ENCODE results near the gene TBC1D3C. TPM values are rescaled to one million over a fixed set of nuclear protein-coding genes. Genes with fewer than 3 reads are reported as not detected.

Gene TBC1D3C
- polyA plus RNA-seq, 1 donor (not counting 4 experiments of a cell fraction or from before 2014, with no cell fraction given) = not detected

Small RNA genes within 50 kb of the gene (small RNA-seq; reads per million reads assigned to genes)
- gene RF00019 (ENCODE audit: insufficient read length in 3 of 3, low read depth in 3 of 3, low replicate concordance in 1 of 3) = 0 reads per million in 3 experiments

Other genes starting within 250 kb of the TBC1D3C start
- gene TBC1D3K, start 144.2 kb downstream of the TBC1D3C start, polyA plus RNA-seq = not detected in 3 replicates
- gene TBC1D3L, start 79.6 kb downstream of the TBC1D3C start, polyA plus RNA-seq = 4.6 to 11.1 TPM (median 7.0 TPM) in 3 replicates
- 0.02 to 0.09 TPM (median 0.03 TPM) in 3 replicates for gene TBC1D3D, start 64.7 kb downstream of the TBC1D3C start, polyA plus RNA-seq
- gene TBC1D3E, start 59.3 kb upstream of the TBC1D3C start, polyA plus RNA-seq = not detected in 3 replicates
- 0.05 TPM in 1 of 3 replicates, not detected in the others for gene TBC1D3, start 123.9 kb upstream of the TBC1D3C start, polyA plus RNA-seq
- gene MRPL45, start 228.5 kb upstream of the TBC1D3C start, polyA plus RNA-seq = 47.4 to 64.9 TPM (median 53.3 TPM) in 3 replicates

All from keratinocyte (primary cell).